Prostate gland (tissue), 2 donors: ENCODE data around the gene HIVEP3.

Experiments used
- CTCF ChIP-seq, 4 experiments: fragments of 200-600 bp in 2 of 4; fragments of 450-650 bp in 2 of 4; sonication (generic) in 2 of 4; IDR thresholded peaks; 1 replicate in 3 of 4; 2 replicates in 1 of 4; pipeline ENCODE4 v1.5.1; 2016 to 2019; ENCODE audit warnings: antibody characterized with exemption in 4 of 4, mild to moderate bottlenecking in 2 of 4, moderate library complexity in 2 of 4
- POLR2A ChIP-seq: fragments of 450-650 bp; IDR thresholded peaks from one replicate; pipeline ENCODE4 v1.6.1; 2016; ENCODE audit warnings: antibody characterized with exemption, mild to moderate bottlenecking
- POLR2AphosphoS5 ChIP-seq: sonication (generic); formaldehyde crosslinking; IDR thresholded peaks from one replicate; pipeline ENCODE4 v1.6.1; 2017; ENCODE audit warnings: antibody characterized with exemption

GRCh38 chr1:41726292-41726691 is 192.4 kb downstream of the HIVEP3 start:
- no peak for TF ChIP-seq CTCF (IDR thresholded peaks at IDR 0.05)
- TF ChIP-seq POLR2A = no peak
- TF ChIP-seq POLR2AphosphoS5 = no peak
